DMS79 (cell line): ENCODE data around the gene VASH1.

Source experiments
- DNase-seq: peaks from one replicate; lab custom pipeline; 2025; lab: John Stamatoyannopoulos, UW

Gene VASH1

GRCh38 chr14:76784881-76785280 lies 23.6 kb downstream of the VASH1 start:
- DNase-seq = peak; percentile 28

- no peak for DNase-seq
Observed at GRCh38 chr14:76786601-76787000, 25.3 kb downstream of the VASH1 start.

GRCh38 chr14:76792422-76792821 lies 31.2 kb downstream of the VASH1 start:
- no peak for DNase-seq

GRCh38 chr14:76793324-76793723 lies 32.1 kb downstream of the VASH1 start:
- DNase-seq = no peak

GRCh38 chr14:76793956-76794355 lies 32.7 kb downstream of the VASH1 start:
- no peak for DNase-seq

GRCh38 chr14:76806446-76806845 lies 45.2 kb downstream of the VASH1 start:
- no peak for DNase-seq

- no peak for DNase-seq
Observed at GRCh38 chr14:76808011-76808410, 46.7 kb downstream of the VASH1 start.

GRCh38 chr14:76808990-76809389 lies 47.7 kb downstream of the VASH1 start:
- no peak for DNase-seq

- no peak for DNase-seq
Observed at GRCh38 chr14:76810525-76810924, 49.3 kb downstream of the VASH1 start.

- peak; percentile 23 for DNase-seq
Observed at GRCh38 chr14:76810953-76811400, 49.7 kb downstream of the VASH1 start.

GRCh38 chr14:76811561-76811960 lies 50.3 kb downstream of the VASH1 start:
- no peak for DNase-seq

- DNase-seq = no peak
Observed at GRCh38 chr14:76812093-76812421, 50.8 kb downstream of the VASH1 start.

- DNase-seq = peak; percentile 97
Observed at GRCh38 chr14:76812422-76813383, 51.4 kb downstream of the VASH1 start, which contains the start of gene ANGEL1. ANGEL1 (minus strand) TSS chr14:76812882; CDS start chr14:76812827, 55 bp downstream.

GRCh38 chr14:76814726-76815645 lies 53.7 kb downstream of the VASH1 start:
- DNase-seq = no peak

GRCh38 chr14:76820700-76821099 lies 59.4 kb downstream of the VASH1 start:
- no peak for DNase-seq

- DNase-seq = peak; percentile 47
Observed at GRCh38 chr14:76826122-76826521, 64.9 kb downstream of the VASH1 start, which contains the start of gene LRRC74A. LRRC74A (plus strand) TSS chr14:76826408; CDS start chr14:76826698, 290 bp downstream.

GRCh38 chr14:76827696-76828296 lies 66.5 kb downstream of the VASH1 start:
- no peak for DNase-seq

GRCh38 chr14:76828339-76829012 lies 67.2 kb downstream of the VASH1 start:
- DNase-seq = no peak

- DNase-seq = no peak
Observed at GRCh38 chr14:76829013-76829365, 67.7 kb downstream of the VASH1 start.

- no peak for DNase-seq
Observed at GRCh38 chr14:76829650-76830421, 68.6 kb downstream of the VASH1 start.

- DNase-seq = no peak
Observed at GRCh38 chr14:76830556-76830955, 69.3 kb downstream of the VASH1 start.
